HCT116 (cell line): Measurements from ENCODE around the gene GYS1.

Experiments
- CEBPB ChIP-seq: IDR thresholded peaks from 2 replicates; pipeline ENCODE4 v1.6.1; 2012; ENCODE audit warnings: low read depth
- CTCF ChIP-seq, 3 experiments: fragments of 200-600 bp in 1 of 3; sonication (generic) in 1 of 3; IDR thresholded peaks in 2 of 3; conservative IDR thresholded peaks in 1 of 3; 2 replicates each; pipeline ENCODE4 v1.5.1; 2012 to 2017; ENCODE audit warnings: low read depth in 2 of 3, low read length in 2 of 3, antibody characterized with exemption in 1 of 3, borderline replicate concordance in 1 of 3, control low read depth in 1 of 3, mild to moderate bottlenecking in 1 of 3, mixed read lengths in 1 of 3, mixed run types in 1 of 3, moderate library complexity in 1 of 3; ENCODE audit not compliant: insufficient read depth in 1 of 3
- EZH2 ChIP-seq: fragments of 200-600 bp; sonication (generic); IDR thresholded peaks from 2 replicates; pipeline ENCODE4 v1.6.1; 2017; ENCODE audit warnings: antibody characterized with exemption, mixed run types
- EZH2phosphoT487 ChIP-seq: fragments of 200-600 bp; IDR thresholded peaks from 2 replicates; pipeline ENCODE4 v1.6.1; 2018; ENCODE audit warnings: antibody characterized with exemption, borderline replicate concordance
- JUND ChIP-seq: IDR thresholded peaks from 2 replicates; pipeline ENCODE4 v1.6.1; 2012
- MAX ChIP-seq: IDR thresholded peaks from 2 replicates; pipeline ENCODE4 v1.6.1; 2012
- POLR2A ChIP-seq: IDR thresholded peaks from 2 replicates; pipeline ENCODE4 v1.7.0; 2011; ENCODE audit warnings: borderline replicate concordance; ENCODE audit not compliant: insufficient read depth, insufficient read length; ENCODE audit errors: extremely low read depth
- POLR2AphosphoS5 ChIP-seq: IDR thresholded peaks from 2 replicates; pipeline ENCODE4 v1.6.1; 2011; ENCODE audit warnings: mild to moderate bottlenecking, low read depth, low read length, moderate library complexity
- RAD21 ChIP-seq: IDR thresholded peaks from 2 replicates; pipeline ENCODE4 v1.6.1; 2012; ENCODE audit warnings: low read depth, mild to moderate bottlenecking
- TCF7L2 ChIP-seq: IDR thresholded peaks from 2 replicates; pipeline ENCODE4 v1.7.0; 2011; ENCODE audit warnings: borderline replicate concordance, inconsistent platforms; ENCODE audit not compliant: insufficient read depth, insufficient read length; ENCODE audit errors: extremely low read depth
- ZFX ChIP-seq: fragments of 450-650 bp; IDR thresholded peaks from 2 replicates; pipeline ENCODE4 v1.6.1; 2017
- ZNF274 ChIP-seq: fragments of 200-500 bp; sonication (Bioruptor generic); IDR thresholded peaks from 2 replicates; pipeline ENCODE4 v1.6.1; 2014; ENCODE audit warnings: mild to moderate bottlenecking, low read depth, low read length, inconsistent platforms

GRCh38 chr19:48954595-48955307 lies 38.4 kb downstream of the GYS1 start, which contains the start of gene BAX:
- TF ChIP-seq CTCF (IDR thresholded peaks at IDR 0.05 in 2 of 3, conservative IDR thresholded peaks at IDR 0.05 in 1 of 3; ENCODE audit: borderline replicate concordance in 1 of 3, insufficient read depth in 1 of 3, low read depth in 2 of 3, low read length in 2 of 3), result no peak
- TF ChIP-seq EZH2, result no peak
- TF ChIP-seq MAX, result peak; percentile 94
- no peak for TF ChIP-seq TCF7L2
- TF ChIP-seq POLR2A, result peak; percentile 72
- TF ChIP-seq RAD21, result no peak
- TF ChIP-seq CEBPB, result no peak
- peak; percentile 71; the same call in 1 of the 2 replicates for TF ChIP-seq POLR2AphosphoS5
- no peak for TF ChIP-seq JUND
- TF ChIP-seq ZFX, result peak; percentile 33; the same call in 1 of the 2 replicates
- TF ChIP-seq EZH2phosphoT487, result no peak
- no peak for TF ChIP-seq ZNF274
